Epithelial cell of prostate (primary cell): ENCODE measurements around the gene GPX7.

ENCODE experiments used
- DNase-seq: peaks from one replicate; pipeline ENCODE4 v3.0.0-alpha.2; 2011; ENCODE audit warnings: low read depth, low spot score
- H3K27ac ChIP-seq: fragments of 450-650 bp; 2 replicates; pipeline ENCODE4 v1.5.1; 2017; ENCODE audit warnings: mild to moderate bottlenecking

Gene GPX7

GRCh38 chr1:52623812-52624211 is 21.6 kb downstream of the GPX7 start:
- no peak overlapping the region for H3K27ac ChIP-seq
- no peak for DNase-seq

GRCh38 chr1:52627028-52627427 is 24.9 kb downstream of the GPX7 start:
- no peak for DNase-seq
- H3K27ac ChIP-seq, result no peak overlapping the region

GRCh38 chr1:52628614-52629324 is 26.6 kb downstream of the GPX7 start:
- no peak for DNase-seq

GRCh38 chr1:52629325-52629643 is 27.1 kb downstream of the GPX7 start:
- no peak for DNase-seq
- no peak overlapping the region for H3K27ac ChIP-seq

More at GRCh38 chr1:52628614-52629324, 26.6 kb downstream of the GPX7 start:
- no peak overlapping the region for H3K27ac ChIP-seq

GRCh38 chr1:52629667-52630066 is 27.5 kb downstream of the GPX7 start:
- no peak overlapping the region for H3K27ac ChIP-seq
- DNase-seq, result no peak

GRCh38 chr1:52631759-52632331 is 29.7 kb downstream of the GPX7 start:
- no peak overlapping the region for H3K27ac ChIP-seq
- no peak for DNase-seq

- DNase-seq, result no peak
- H3K27ac ChIP-seq, result no peak within 1 kb of the TSS
Measured at GRCh38 chr1:52632732-52633290, 30.6 kb downstream of the GPX7 start, which contains the start of gene SHISAL2A. Gene SHISAL2A, plus strand, starts transcription at chr1:52633168. Its CDS starts 326 bp downstream, at chr1:52633494.

DNA sequence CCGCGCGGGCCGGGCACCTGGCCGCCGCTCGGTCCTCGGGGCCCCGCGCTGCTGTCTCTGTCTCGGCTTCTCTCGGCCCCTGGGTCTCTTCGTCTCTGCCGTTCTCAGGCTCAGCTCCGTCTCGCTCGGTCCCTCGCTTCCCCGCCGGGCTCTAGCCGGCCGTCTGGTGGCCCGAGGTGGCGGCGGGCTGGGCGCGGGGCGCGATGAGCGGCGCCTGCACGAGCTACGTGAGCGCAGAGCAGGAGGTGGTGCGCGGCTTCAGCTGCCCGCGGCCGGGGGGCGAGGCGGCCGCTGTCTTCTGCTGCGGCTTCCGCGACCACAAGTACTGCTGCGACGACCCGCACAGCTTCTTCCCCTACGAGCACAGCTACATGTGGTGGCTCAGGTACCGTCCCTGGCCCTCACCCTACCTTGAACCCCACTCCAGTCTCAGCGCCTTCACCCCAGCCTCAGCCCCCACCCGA is 31.2 kb downstream of the GPX7 start:
- H3K27ac ChIP-seq, result no peak overlapping the region
- DNase-seq, result no peak

DNA sequence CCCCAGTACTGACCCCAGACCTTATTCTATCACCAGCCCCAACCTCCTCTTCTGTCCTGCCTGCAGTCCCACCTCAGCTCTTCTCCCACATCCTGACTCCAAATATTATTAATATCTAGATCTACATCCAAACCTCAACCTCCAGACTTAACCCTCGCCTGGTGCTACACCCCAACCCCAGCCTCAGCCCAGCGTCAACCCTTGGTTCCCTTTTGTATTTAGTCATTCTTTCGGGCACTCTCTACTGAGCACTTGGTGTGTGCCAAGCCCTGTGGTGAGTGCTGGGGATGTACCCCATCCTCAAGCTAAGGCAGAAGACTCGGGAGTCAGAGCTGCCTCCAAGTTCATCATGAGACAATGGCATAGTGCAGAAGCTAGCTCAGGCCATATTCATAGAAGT is 31.9 kb downstream of the GPX7 start:
- no peak for DNase-seq
- H3K27ac ChIP-seq, result no peak overlapping the region

GRCh38 chr1:52635321-52636089 is 33.3 kb downstream of the GPX7 start:
- no peak overlapping the region for H3K27ac ChIP-seq
- no peak for DNase-seq

- DNase-seq, result no peak
- H3K27ac ChIP-seq, result peak overlapping the region; percentile 38
Measured at GRCh38 chr1:52636721-52637695, 34.8 kb downstream of the GPX7 start.

DNA sequence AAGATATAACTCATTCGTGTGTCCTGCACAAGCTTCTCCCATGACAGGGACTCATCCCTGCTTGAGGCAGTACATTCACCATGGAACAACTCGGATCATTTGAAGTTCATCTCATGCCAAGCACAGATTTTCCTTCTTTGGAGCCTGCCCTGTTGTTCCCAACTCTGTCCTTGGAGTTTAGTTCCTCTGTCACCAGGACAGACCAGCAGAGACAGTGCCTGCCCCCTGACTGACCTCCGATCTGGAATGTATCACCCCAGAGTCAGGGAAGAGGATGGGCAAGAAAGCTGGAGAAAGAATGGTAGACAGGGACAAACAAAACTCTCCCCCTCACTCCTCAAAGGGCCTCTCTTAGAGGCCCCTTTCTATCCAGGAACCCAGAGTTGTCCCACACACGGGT is 35.8 kb downstream of the GPX7 start:
- no peak for DNase-seq
- no peak overlapping the region for H3K27ac ChIP-seq

- no peak overlapping the region for H3K27ac ChIP-seq
- DNase-seq, result no peak
Measured at GRCh38 chr1:52640697-52641096, 38.5 kb downstream of the GPX7 start.

GRCh38 chr1:52641307-52641706 is 39.1 kb downstream of the GPX7 start:
- DNase-seq, result no peak
- H3K27ac ChIP-seq, result no peak overlapping the region

DNA sequence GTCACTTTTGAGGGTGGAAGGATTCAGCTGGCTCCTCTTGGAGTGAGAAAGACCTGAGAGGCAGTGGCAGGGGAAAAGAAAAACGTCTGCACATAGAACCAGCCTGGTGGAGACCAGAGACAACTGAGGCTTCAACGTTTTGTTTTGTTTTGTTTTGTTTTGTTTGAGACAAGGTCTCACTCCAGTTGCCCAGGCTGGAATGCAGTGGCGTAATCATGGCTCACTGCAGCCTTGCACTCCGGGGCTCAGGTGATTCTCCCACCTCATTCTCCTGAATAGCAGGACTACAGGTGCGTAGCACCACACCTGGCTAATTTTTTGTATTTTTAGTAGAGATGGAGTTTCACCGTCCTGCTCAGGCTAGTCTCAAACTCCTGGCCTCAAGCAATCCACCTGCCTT is 43.1 kb downstream of the GPX7 start:
- no peak for DNase-seq
- H3K27ac ChIP-seq, result no peak overlapping the region

- no peak for DNase-seq
- no peak overlapping the region for H3K27ac ChIP-seq
Measured at GRCh38 chr1:52651904-52652303, 49.7 kb downstream of the GPX7 start.

DNA sequence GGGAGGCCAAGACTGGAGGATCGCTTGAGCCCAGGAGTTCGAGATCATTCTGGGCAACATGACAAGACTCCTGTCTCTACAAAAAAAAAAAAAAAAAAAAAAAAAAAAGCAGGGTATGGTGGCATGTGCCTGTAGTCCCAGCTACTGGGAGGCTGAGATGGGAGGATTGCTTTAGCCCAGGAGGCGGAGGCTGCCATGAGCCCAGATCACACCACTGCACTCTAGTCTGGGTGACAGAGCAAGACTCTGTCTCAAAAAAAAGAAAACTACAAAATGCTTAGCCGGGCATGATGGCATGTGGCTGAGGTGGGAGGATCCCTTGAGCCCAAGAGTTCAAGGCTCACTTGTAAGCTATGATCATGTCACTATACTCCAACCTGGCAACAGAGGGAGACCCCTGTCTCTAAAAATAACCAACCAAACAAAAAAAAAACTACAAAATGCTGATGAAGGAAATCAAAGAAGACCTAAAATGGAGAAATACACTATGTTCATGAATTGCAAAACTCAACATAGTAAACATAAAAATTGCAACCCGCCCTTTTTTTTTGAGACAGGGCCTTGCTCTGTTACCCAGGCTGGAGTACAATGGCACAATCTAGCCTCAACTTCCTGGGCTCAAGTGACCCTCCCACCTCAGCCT is 51.2 kb downstream of the GPX7 start:
- H3K27ac ChIP-seq, result no peak overlapping the region
- no peak for DNase-seq

GRCh38 chr1:52654063-52654462 is 51.9 kb downstream of the GPX7 start:
- H3K27ac ChIP-seq, result no peak overlapping the region
- no peak for DNase-seq

DNA sequence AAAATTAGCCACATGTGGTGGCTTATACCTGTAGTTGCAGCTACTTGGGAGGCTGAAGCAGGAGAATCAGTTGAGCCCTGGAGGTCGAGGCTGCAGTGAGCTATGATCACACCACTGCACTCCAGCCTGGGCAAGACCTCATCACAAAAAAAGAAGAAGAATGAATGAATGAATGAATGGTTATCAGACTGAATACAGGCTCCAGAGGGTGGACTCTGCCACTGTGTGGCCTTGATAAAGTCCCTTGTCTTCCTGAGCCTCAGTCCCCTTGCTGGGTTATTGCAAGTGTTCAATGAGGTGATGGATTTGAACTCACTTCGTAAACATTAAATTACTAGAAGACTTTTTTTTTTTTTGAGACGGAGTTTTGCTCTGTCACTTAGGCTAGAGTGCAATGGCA is 55.5 kb downstream of the GPX7 start:
- no peak overlapping the region for H3K27ac ChIP-seq
- no peak for DNase-seq
